Neural cell (in vitro differentiated cells): ENCODE data around the gene PLIN3.

ENCODE experiments used
- CTCF ChIP-seq: fragments of 450-650 bp; IDR thresholded peaks from 2 replicates; pipeline ENCODE4 v1.5.1; 2014; ENCODE audit warnings: antibody characterized with exemption, mild to moderate bottlenecking, moderate library complexity; ENCODE audit not compliant: poor library complexity, severe bottlenecking
- EP300 ChIP-seq: fragments of 450-650 bp; conservative IDR thresholded peaks from 2 replicates; pipeline ENCODE4 v1.6.1; 2014; ENCODE audit warnings: antibody characterized with exemption, mild to moderate bottlenecking, moderate library complexity; ENCODE audit not compliant: poor library complexity, severe bottlenecking
- POLR2AphosphoS5 ChIP-seq: IDR thresholded peaks from 2 replicates; pipeline ENCODE4 v1.6.1; 2012

- no peak for TF ChIP-seq EP300
- no peak for TF ChIP-seq POLR2AphosphoS5
- TF ChIP-seq CTCF = no peak
Observed at GRCh38 chr19:4830332-4830731, 37.1 kb downstream of the PLIN3 start.
